ENCODE measurements around the gene FRMD4A. TPM values are rescaled to one million over a fixed set of nuclear protein-coding genes. Genes with fewer than 3 reads are reported as not detected.
A peak's percentile ranks its signal among the peaks of the same experiment; 100 is the strongest.
"Not testable (repeated sequence)": the region's sequence is repeated elsewhere in the genome, so short reads cannot be mapped to it uniquely, and the experiment has no call there.

Gene FRMD4A
- total RNA-seq, 1 experiment from 2014 or later = 63.4 TPM

DNA sequence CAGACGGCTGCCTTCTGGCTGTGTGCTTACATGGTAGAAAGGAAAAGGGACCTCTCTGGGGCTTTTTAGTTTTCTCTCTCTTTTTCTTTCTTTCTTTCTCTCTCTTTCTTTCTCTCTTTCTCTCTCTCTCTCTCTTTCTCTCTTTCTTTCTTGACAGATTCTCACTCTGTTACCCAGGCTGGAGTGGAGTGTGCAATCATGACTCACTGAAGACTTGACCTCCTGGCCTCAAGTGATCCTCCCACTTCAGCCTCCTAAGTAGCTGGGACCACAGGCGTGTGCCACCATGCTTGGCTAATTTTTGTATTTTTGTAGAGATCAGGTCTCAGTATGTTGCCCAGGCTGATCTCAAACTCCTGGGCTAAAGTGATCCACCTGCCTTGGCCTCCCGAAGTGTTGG lies 409.6 kb downstream of the FRMD4A start:
- DNase-seq (ENCODE audit: low spot score); in situ Hi-C loops (cut with HindIII; ENCODE audit: low sequenced_read_pairs): not testable (repeated sequence)

DNA sequence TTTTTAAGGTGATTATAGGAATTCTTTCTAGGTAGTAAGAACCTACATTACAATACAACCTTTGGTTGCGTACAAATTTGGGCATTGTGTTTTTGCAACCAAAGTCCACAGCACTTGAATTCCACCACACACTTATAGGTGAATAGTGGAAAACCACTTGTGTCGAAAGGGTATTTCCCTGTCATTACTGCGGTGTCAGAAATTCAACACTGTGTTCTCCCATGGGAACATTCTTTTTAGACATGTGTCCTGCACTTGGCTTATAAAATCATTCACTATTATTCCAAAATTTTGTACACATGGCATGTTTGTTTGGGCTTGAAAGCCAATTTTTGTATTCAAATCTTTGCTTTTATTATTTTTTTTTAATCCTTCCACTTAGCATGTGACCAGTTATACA lies 410.3 kb downstream of the FRMD4A start:
- in situ Hi-C loops (cut with HindIII; ENCODE audit: low sequenced_read_pairs) = no loop called here
- no peak for DNase-seq (ENCODE audit: low spot score)

GRCh38 chr10:13920031-13920430 lies 410.7 kb downstream of the FRMD4A start:
- in situ Hi-C loops (cut with HindIII; ENCODE audit: low sequenced_read_pairs) = no loop called here
- no peak for DNase-seq (ENCODE audit: low spot score)

- DNase-seq (ENCODE audit: low spot score) = no peak
- in situ Hi-C loops (cut with HindIII; ENCODE audit: low sequenced_read_pairs) = no loop called here
Measured at GRCh38 chr10:13917791-13918190, 412.9 kb downstream of the FRMD4A start.

DNA sequence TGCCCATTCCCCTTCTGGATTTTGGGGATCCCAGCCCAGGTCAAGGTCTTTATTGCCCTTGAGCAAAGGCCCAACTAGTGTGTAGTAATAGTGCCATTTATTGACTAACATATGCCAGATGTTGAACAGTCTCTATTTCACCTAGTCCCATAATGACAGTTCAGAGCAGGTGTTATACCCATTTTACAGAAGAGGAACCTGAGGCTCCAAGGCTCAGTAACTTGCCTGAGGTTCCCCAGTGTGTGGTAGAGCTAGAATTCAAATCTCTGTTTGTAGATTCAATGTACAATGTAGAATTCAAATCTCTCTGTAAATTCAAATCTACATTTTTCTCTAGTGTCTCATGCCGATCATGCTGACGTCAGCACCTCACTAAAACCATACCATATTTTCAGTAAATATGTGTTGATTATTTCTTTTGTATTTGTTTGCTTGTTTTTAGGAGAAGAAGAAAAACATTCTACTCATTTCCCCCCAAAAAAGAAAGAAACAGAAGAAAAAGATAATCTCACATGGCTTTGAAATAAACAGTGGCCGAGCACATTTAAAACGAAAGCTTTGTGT lies 414.3 kb downstream of the FRMD4A start:
- in situ Hi-C loops (cut with HindIII; ENCODE audit: low sequenced_read_pairs) = no loop called here
- no peak for DNase-seq (ENCODE audit: low spot score)

DNA sequence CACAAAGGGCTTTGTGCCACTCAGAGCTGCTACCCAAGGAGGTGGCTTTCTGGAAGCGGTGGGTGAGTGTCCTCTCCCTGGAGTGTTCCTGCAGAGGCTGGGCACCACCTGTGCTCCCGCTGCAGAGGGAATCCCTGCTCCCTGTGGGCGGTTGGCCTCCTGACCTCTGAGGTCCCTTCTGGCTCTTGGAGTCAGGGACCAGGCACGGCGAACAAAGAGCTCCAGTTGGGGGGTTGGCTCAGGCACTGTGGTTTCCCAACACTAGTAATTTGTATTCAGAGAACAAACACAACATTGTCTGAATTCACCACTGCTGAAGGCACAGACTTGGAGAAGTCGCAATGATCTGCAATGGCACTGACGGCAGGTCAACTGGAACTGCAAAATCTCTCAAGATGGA lies 415.0 kb downstream of the FRMD4A start:
- in situ Hi-C loops (cut with HindIII; ENCODE audit: low sequenced_read_pairs) = no loop called here
- no peak for DNase-seq (ENCODE audit: low spot score)

GRCh38 chr10:13913897-13914296 lies 416.8 kb downstream of the FRMD4A start:
- peak; percentile 27 for DNase-seq (ENCODE audit: low spot score)
- in situ Hi-C loops (cut with HindIII; ENCODE audit: low sequenced_read_pairs) = no loop called here

DNA sequence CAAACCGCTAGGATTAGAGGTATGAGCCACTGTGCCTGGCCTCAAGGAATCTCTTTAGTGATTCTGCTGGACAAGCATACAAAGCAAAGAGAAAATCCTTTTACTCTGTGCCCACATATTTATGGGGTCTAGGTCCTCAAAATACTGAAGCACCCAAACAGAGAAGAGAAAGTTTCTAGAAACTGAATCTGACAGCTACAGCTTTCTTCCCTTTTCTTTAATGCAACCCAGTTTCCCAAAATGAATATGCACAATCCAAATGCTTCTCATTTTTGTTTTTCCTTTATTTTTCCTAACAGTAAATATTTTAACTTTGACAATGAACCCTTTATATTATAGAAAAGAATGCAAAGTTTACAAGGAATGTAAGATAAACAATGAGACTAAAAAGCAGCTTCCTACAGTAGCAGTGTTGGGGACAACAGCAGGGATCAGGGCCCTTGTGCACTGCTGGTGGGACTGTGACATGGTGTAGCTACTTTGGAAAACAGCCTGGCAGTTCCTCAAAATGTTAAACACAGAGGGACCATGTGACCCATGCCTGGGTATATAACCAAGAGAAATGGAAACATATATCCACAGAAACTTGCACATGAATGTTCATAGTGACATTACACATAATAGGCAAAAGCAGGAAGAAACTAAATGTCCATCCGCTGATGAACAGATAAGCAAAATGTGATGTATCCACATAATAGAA lies 418.8 kb downstream of the FRMD4A start:
- in situ Hi-C loops (cut with HindIII; ENCODE audit: low sequenced_read_pairs) = no loop called here
- DNase-seq (ENCODE audit: low spot score) = no peak

DNA sequence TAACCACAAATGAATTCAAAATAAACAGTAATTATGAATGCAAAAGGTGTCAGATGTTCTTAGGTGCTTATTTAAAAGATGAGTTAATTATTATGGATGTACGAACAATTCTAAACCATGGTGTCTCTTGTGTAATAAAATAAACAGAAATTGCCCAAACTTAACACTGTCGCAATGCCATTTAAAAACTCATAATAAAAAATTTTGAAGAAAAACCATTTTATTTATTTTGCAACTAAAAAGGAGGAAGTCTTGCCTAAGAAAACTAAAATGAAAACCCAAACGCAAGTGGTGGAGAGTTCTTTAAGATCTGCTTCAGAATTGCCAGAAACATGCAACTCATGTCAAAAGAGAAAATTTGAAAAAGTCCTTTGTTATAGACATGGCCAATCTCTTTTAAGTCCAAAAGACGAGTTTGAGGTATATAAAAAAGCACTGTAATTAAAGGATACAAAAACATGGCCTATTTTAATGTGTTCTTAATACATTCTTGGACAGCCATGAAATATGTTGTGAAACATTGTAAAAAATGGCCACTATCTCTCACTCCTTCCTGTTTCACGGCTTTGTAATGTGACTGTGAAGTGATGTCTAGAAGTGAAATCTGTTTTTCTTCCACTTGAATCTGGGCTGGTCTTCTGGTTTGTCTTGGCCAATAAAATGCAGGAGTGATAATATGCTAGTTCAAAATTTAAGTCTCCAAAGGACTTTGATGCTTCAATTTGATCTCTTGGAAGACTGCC lies 421.0 kb downstream of the FRMD4A start:
- in situ Hi-C loops (cut with HindIII; ENCODE audit: low sequenced_read_pairs) = no loop called here
- DNase-seq (ENCODE audit: low spot score) = no peak

DNA sequence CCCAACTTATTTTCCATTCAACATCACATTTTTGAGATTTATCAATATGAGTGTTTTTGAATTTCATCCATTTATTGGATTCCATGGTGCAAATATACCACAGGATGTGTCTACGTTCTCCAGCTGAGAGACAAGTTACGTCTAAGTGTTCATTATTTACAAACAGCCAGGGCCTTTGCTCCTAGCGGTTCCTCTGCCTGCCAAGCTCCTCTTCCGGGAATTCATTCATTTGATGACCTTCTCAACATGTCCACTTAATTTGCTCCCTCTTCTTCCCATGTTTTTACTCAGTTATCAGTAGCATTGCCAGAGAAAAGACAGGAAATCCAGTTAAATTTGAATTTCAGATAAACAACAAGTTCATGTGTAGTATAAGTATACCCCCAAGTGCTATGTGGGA lies 422.2 kb downstream of the FRMD4A start:
- DNase-seq (ENCODE audit: low spot score) = no peak
- in situ Hi-C loops (cut with HindIII; ENCODE audit: low sequenced_read_pairs) = no loop called here

DNA sequence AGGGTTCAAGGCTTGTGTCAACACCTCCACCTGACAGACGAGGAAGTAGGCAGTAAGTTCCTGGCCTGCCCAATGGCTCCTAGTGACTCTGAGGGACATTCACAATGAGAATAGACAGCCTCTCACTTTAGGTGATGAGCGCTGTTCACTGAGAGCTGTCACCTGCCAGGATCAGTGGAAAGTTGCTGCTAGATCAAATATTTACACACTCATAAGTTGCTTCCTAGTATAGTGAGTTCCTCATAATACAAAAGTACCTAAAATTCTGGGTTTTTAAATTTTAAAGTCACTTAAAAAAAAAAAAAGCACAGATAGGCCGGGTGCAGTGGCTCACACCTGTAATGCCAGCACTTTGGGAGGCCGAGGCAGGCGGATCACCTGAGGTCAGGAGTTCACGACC lies 423.2 kb downstream of the FRMD4A start:
- no peak for DNase-seq (ENCODE audit: low spot score)
- in situ Hi-C loops (cut with HindIII; ENCODE audit: low sequenced_read_pairs) = no loop called here

DNA sequence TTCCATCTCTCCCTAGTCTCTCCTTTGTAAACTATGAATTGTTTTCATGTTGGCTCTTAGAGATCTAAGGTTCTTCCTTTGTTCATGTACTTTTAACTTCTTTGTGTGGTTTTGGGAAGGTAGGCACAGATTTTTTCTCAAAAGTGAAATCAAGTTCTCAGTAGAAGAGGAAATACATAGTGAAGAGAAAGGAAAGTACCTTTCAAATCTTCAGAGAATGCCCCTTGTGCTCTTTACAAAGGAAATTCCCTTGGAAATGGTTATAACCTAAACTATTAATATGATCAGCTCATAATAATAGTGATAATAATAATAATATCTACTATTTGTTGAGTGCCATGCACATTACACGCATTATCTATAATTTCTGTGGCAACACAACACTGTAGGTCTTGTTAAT lies 425.4 kb downstream of the FRMD4A start:
- DNase-seq (ENCODE audit: low spot score) = no peak
- in situ Hi-C loops (cut with HindIII; ENCODE audit: low sequenced_read_pairs) = no loop called here

GRCh38 chr10:13904064-13904463 lies 426.7 kb downstream of the FRMD4A start:
- in situ Hi-C loops (cut with HindIII; ENCODE audit: low sequenced_read_pairs) = no loop called here
- no peak for DNase-seq (ENCODE audit: low spot score)

DNA sequence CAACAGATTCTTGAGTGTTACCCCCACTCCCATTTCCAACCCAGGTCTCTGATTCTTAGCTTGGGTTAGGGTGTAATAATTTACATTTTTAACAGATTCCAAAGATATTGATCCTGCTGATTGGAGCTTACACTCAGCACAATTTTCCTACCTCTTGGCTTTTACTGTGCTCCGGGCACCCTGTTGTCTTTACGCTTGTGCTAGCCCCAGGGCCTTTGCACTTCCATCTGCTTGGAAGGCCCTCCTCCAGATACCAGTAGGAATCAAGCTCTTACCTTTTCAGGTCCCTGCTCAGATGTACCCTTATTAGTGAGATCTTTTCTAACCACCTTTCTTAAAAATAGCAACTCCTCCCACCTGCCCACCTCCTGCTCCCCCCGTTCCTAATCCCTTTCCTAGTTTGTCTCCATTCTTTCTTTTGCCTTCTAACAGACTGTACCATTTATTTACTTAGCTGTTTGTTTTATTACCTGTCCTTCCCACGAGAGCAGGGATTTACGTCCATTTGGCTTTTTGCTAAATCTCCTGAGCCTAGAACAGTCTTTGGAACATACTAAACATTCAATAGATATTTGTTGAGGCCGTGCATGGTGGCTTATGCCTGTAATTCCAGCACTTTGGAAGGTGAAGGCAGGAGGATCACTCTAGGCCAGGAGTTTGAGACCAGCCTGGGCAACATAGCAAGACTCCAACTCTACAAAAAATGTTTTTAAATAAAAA lies 427.7 kb downstream of the FRMD4A start:
- in situ Hi-C loops (cut with HindIII; ENCODE audit: low sequenced_read_pairs) = no loop called here

DNA sequence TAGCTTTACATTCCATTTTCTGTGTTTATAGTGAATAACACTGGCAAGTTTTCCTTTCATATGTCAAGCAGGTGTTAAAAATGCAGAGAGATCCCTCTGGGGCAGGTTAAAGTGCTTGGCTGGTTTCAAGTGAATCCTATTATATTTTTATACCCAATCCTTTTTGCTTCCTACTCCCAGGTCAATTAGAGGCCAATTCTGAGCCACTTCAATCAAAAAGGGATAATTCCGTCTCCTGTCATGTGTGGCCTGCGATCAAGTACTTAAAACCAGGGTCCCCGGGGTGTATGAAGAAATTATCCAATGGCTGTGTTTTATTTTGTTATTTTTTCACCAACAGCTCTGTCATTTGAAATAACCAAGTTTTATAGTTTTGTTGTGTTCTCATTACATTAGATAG lies 430.8 kb downstream of the FRMD4A start:
- no peak for DNase-seq (ENCODE audit: low spot score)
- in situ Hi-C loops (cut with HindIII; ENCODE audit: low sequenced_read_pairs) = no loop called here

More for the DNA sequence above, 427.7 kb downstream of the FRMD4A start:
- no peak for DNase-seq (ENCODE audit: low spot score)

- in situ Hi-C loops (cut with HindIII; ENCODE audit: low sequenced_read_pairs); DNase-seq (ENCODE audit: low spot score): not testable (repeated sequence)
Measured at GRCh38 chr10:13896146-13896545, 434.6 kb downstream of the FRMD4A start.

DNA sequence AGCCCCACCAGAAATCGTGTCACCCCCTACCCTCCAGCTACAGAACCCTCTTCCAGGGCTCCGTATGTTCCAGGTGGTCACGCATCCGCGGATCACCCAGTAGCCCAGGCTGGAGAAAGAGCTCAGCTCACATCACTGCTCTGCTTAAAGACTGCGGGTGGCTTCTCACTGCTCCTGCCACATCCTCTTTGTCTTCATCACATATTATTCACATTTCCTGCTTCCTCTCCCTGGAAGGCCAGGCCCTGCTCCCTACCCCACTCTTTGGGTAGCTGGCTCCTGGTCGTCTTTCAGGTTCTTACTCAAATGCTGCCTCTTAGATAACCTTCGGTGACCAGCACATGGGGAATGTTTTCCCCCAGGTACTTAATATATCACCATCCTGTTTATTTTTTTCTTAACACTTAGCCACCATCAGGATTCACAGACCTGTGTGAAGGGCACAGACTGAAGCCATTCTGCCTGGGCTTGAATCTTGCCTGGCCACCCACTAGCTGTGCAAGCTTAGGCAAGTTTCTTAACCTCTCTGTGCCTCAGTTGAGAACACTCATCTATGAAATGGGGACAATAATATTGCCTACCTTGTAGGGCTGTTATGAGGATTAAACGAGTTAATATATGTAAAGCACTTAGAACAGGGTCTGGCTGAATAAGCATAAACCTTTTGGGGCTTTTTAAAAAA lies 436.2 kb downstream of the FRMD4A start:
- no peak for DNase-seq (ENCODE audit: low spot score)
- in situ Hi-C loops (cut with HindIII; ENCODE audit: low sequenced_read_pairs) = no loop called here

DNA sequence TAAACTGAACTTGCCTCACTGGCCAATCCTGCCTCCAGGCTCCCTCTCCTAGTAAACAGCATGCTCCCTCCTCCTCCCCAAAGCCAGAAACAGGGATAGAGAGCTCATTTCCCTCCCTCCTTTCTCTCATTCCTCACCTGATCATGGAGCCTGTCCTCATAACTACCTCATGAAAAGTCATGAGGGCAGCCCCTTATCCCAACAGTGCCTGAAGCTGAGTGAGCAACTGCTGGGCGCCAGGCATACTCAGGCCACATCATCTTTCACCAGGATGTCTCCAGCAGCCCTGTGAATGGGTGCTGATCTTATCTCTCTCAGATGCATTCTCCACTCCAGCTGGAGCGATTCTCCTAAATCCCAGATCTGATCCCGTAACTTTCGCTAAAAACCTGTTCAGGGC lies 436.8 kb downstream of the FRMD4A start:
- no peak for DNase-seq (ENCODE audit: low spot score)
- in situ Hi-C loops (cut with HindIII; ENCODE audit: low sequenced_read_pairs) = no loop called here

GRCh38 chr10:13892871-13893270 lies 437.9 kb downstream of the FRMD4A start:
- DNase-seq (ENCODE audit: low spot score) = no peak
- in situ Hi-C loops (cut with HindIII; ENCODE audit: low sequenced_read_pairs) = no loop called here

Measured in G401 (cell line).